ENCODE data around the gene NIM1K. TPM values are rescaled to one million over a fixed set of nuclear protein-coding genes. Genes with fewer than 3 reads are reported as not detected.

The NIM1K gene
- total and polyA plus RNA-seq, 2 of the 13 experiments (the other 11 are each of a cell fraction or from before 2014, with no cell fraction given), result 0.04 TPM; not detected in 1

GRCh38 chr5:43298443-43298842 is 106.4 kb downstream of the NIM1K start:
- Histone ChIP-seq H3K27me3 (ENCODE audit: control insufficient read depth in 1 of 2, insufficient read depth in 2 of 2, low read length in 2 of 2) (no peaks in the 10 kb centered on the region), H3K36me3 (replicated peaks in 1 of 2; ENCODE audit: control insufficient read depth in 1 of 2, insufficient read depth in 2 of 2, low read length in 2 of 2) (peaks cover 8 to 88% of the 10 kb centered on the region in 2 experiments), H3K9me3 (ENCODE audit: low read length) (no peaks in the 10 kb centered on the region), H3K4me3 (replicated peaks in 1 of 3; ENCODE audit: insufficient read depth in 1 of 3, low read depth in 2 of 3, low read length in 3 of 3) (no peak overlapping the region), H3K4me1 (ENCODE audit: insufficient read depth, low read length) (peaks cover 37% of the 10 kb centered on the region), H4K20me1 (ENCODE audit: insufficient read depth, low read length) (peaks cover 91% of the 10 kb centered on the region), H3K79me2 (ENCODE audit: insufficient read depth, low read length) (peaks cover 75% of the 10 kb centered on the region), H3K4me2 (ENCODE audit: low read depth, low read length) (no peak overlapping the region), H2AFZ (ENCODE audit: low read length) (no peak overlapping the region), H3K27ac (ENCODE audit: extremely low read length, insufficient read depth, low read length) (no peak overlapping the region), H3K9ac (ENCODE audit: insufficient read depth, low read depth, low read length) (no peak overlapping the region)
- no peak for ATAC-seq
- WGBS (ENCODE audit: low lambda C conversion rate), result 98% methylated on average over 5 of the region's 5 CpGs
- no peak for DNase-seq (ENCODE audit: low spot score)
- intact Hi-C loops (cut with micrococcal nuclease; ENCODE audit: unreplicated experiment) (no loop called here), in situ Hi-C loops (cut with HindIII; ENCODE audit: extremely low pct_ligation_motif_present, low pct_unique_long_range_greater_than_20kb) (no loop called here)
- ChIA-PET CTCF (ENCODE audit: low intra/inter-chr PET ratio, low total read pairs) (no interaction called here), POLR2A (interaction anchor here (2.5 kb wide), 1 partner anchor 15 kb away, joined by 12 read pairs; the partner anchor contains the start of gene HMGCS1)
- BruUV-seq (replicated peaks), result no TSS peak
- FAIRE-seq, result no peak
- no peak for TF ChIP-seq CERS6 (CRISPR knock-in tag; IDR thresholded peaks at IDR 0.05)
- TF ChIP-seq ZBTB34 (CRISPR knock-in tag; IDR thresholded peaks at IDR 0.05), result no peak
- TF ChIP-seq ZNF75D (CRISPR knock-in tag; IDR thresholded peaks at IDR 0.05; ENCODE audit: borderline replicate concordance), result no peak
- no peak for TF ChIP-seq EHMT2 (IDR thresholded peaks at IDR 0.05; ENCODE audit: borderline replicate concordance, low read depth, low read length)
- peak; percentile 90 for TF ChIP-seq RBM22 (optimal IDR thresholded peaks at IDR 0.05; ENCODE audit: low read length)
- TF ChIP-seq ZNF264 (CRISPR knock-in tag; IDR thresholded peaks at IDR 0.05), result no peak
